Measurements from ENCODE around the gene MEGF10. TPM values are rescaled to one million over a fixed set of nuclear protein-coding genes. Genes with fewer than 3 reads are reported as not detected.

Gene MEGF10
- total RNA-seq, 2 experiments from 2014 or later, result not detected

DNA sequence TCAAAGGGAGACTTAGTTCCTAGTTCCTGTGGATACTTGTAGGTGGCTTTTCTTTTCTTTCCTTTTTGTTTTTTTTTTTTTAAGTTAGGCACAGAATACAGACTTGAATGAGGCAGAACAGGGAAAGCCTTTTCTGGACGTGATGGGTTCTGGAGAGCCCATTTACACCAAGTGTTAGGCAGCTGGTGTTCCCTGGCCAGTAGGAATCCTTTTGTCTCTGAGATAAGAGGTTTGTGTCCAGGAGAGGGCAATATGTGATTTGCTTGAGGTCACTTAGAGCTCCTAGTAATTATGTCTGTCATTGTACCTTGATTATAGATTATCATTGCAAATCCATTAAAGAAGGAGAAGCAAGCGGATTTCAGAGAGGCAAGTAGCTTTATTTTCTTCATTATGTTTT is 9.1 kb downstream of the MEGF10 start:
- H3K79me2 ChIP-seq (ENCODE audit: insufficient read depth, low read depth, low read length), result no peaks in the 10 kb centered on the region
- no peak for TF ChIP-seq EZH2phosphoT487 (IDR thresholded peaks at IDR 0.05; ENCODE audit: borderline replicate concordance, low read depth, low read length)
- TF ChIP-seq, protein P1, sequence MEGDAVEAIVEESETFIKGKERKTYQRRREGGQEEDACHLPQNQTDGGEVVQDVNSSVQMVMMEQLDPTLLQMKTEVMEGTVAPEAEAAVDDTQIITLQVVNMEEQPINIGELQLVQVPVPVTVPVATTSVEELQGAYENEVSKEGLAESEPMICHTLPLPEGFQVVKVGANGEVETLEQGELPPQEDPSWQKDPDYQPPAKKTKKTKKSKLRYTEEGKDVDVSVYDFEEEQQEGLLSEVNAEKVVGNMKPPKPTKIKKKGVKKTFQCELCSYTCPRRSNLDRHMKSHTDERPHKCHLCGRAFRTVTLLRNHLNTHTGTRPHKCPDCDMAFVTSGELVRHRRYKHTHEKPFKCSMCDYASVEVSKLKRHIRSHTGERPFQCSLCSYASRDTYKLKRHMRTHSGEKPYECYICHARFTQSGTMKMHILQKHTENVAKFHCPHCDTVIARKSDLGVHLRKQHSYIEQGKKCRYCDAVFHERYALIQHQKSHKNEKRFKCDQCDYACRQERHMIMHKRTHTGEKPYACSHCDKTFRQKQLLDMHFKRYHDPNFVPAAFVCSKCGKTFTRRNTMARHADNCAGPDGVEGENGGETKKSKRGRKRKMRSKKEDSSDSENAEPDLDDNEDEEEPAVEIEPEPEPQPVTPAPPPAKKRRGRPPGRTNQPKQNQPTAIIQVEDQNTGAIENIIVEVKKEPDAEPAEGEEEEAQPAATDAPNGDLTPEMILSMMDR (conservative IDR thresholded peaks at IDR 0.05; ENCODE audit: low read length), result no peak
- H3K36me3 ChIP-seq (ENCODE audit: insufficient read depth, low read length), result no peaks in the 10 kb centered on the region
- H4K20me1 ChIP-seq (ENCODE audit: insufficient read depth, low read length), result no peaks in the 10 kb centered on the region
- H3K4me3 ChIP-seq (ENCODE audit: low read depth, low read length, poor library complexity, severe bottlenecking), result no peak overlapping the region
- no peaks in the 10 kb centered on the region for H3K4me1 ChIP-seq (ENCODE audit: insufficient read depth, low read length, poor library complexity, severe bottlenecking)
- BruUV-seq (replicated peaks), result no TSS peak
- no peak overlapping the region for H3K4me2 ChIP-seq (ENCODE audit: low read length)
- ChIA-PET CTCF (ENCODE audit: unreplicated experiment) (interaction anchor here (1.0 kb wide), 1 partner anchor 42 kb away, joined by 3 read pairs; no protein-coding TSS in a partner anchor), POLR2A (no interaction called here)
- intact Hi-C loops (cut with micrococcal nuclease; ENCODE audit: unreplicated experiment), result no loop called here
- no peaks in the 10 kb centered on the region for H3K9me3 ChIP-seq (ENCODE audit: low read length)
- no peak overlapping the region for H2AFZ ChIP-seq (ENCODE audit: low read length)
- H3K27ac ChIP-seq (ENCODE audit: low read depth, low read length, poor library complexity, severe bottlenecking), result no peak overlapping the region
- DNase-seq (ENCODE audit: low spot score), result no peak
- no peaks in the 10 kb centered on the region for H3K9me2 ChIP-seq (ENCODE audit: insufficient read depth, low read length)

DNA sequence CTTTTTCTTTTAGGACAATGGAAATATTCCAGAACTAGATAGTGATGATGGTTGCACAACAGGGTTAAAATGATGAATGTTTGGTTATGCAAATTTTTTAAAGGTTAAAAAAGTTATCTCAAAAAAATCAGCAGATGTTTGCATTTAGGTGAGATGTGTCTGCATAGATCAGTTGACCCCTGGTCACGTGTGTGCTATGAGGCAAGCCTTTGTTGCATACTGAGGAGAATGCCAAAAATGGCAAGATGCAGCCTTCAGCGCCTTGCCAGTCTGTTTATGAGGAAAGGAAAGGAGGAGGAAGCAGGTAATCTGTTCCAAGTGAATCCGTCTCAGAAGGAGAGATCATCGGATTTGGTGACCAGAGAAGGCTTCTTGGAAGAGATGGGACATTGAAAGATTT is 11.9 kb downstream of the MEGF10 start:
- Histone ChIP-seq H3K4me1 (ENCODE audit: insufficient read depth, low read length, poor library complexity, severe bottlenecking) (no peaks in the 10 kb centered on the region), H3K27ac (ENCODE audit: low read depth, low read length, poor library complexity, severe bottlenecking) (no peak overlapping the region), H3K79me2 (ENCODE audit: insufficient read depth, low read depth, low read length) (no peaks in the 10 kb centered on the region), H3K36me3 (ENCODE audit: insufficient read depth, low read length) (no peaks in the 10 kb centered on the region), H3K4me2 (ENCODE audit: low read length) (no peak overlapping the region), H2AFZ (ENCODE audit: low read length) (no peak overlapping the region), H4K20me1 (ENCODE audit: insufficient read depth, low read length) (no peaks in the 10 kb centered on the region), H3K9me2 (ENCODE audit: insufficient read depth, low read length) (no peaks in the 10 kb centered on the region), H3K9me3 (ENCODE audit: low read length) (no peaks in the 10 kb centered on the region), H3K4me3 (ENCODE audit: low read depth, low read length, poor library complexity, severe bottlenecking) (no peak overlapping the region)
- TF ChIP-seq, protein P1 (conservative IDR thresholded peaks at IDR 0.05; ENCODE audit: low read length), result no peak
- TF ChIP-seq EZH2phosphoT487 (IDR thresholded peaks at IDR 0.05; ENCODE audit: borderline replicate concordance, low read depth, low read length), result no peak
- intact Hi-C loops (cut with micrococcal nuclease; ENCODE audit: unreplicated experiment), result no loop called here
- POLR2A ChIA-PET, result no interaction called here
- no TSS peak for BruUV-seq (replicated peaks)
- DNase-seq (ENCODE audit: low spot score), result no peak
- CTCF ChIA-PET (ENCODE audit: unreplicated experiment), result no interaction called here

DNA sequence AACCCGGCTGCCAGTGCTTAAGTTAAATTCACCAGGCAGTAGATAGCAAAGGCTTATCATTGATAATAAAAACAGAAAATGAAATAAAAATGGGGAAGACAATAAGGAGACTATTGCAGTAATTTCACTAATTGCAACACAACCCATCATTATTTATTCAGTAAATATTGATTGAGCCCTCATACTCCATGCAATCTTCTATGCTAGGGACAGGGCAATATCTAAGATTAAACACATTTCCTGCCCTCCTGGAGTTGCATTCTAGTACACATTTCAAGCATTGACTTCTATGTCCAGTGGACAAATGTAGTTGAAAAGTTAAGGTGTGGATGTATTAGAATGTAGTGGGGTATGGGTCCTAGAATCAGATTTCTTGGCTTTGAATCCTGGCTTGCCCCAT is 12.8 kb downstream of the MEGF10 start:
- BruUV-seq (replicated peaks), result no TSS peak
- Histone ChIP-seq H3K27ac (ENCODE audit: low read depth, low read length, poor library complexity, severe bottlenecking) (no peak overlapping the region), H3K4me3 (ENCODE audit: low read depth, low read length, poor library complexity, severe bottlenecking) (no peak overlapping the region), H3K9me2 (ENCODE audit: insufficient read depth, low read length) (no peaks in the 10 kb centered on the region), H3K79me2 (ENCODE audit: insufficient read depth, low read depth, low read length) (no peaks in the 10 kb centered on the region), H3K9me3 (ENCODE audit: low read length) (no peaks in the 10 kb centered on the region), H3K36me3 (ENCODE audit: insufficient read depth, low read length) (no peaks in the 10 kb centered on the region), H4K20me1 (ENCODE audit: insufficient read depth, low read length) (no peaks in the 10 kb centered on the region), H3K4me1 (ENCODE audit: insufficient read depth, low read length, poor library complexity, severe bottlenecking) (no peaks in the 10 kb centered on the region), H2AFZ (ENCODE audit: low read length) (no peak overlapping the region), H3K4me2 (ENCODE audit: low read length) (no peak overlapping the region)
- CTCF ChIA-PET (ENCODE audit: unreplicated experiment), result no interaction called here
- intact Hi-C loops (cut with micrococcal nuclease; ENCODE audit: unreplicated experiment), result no loop called here
- TF ChIP-seq, protein P1 (conservative IDR thresholded peaks at IDR 0.05; ENCODE audit: low read length), result no peak
- TF ChIP-seq EZH2phosphoT487 (IDR thresholded peaks at IDR 0.05; ENCODE audit: borderline replicate concordance, low read depth, low read length), result no peak
- DNase-seq (ENCODE audit: low spot score), result no peak
- POLR2A ChIA-PET, result interaction anchor here (0.6 kb wide), 1 partner anchor 678 kb away, joined by 3 read pairs; no protein-coding TSS in a partner anchor

Data from OCI-LY7 (cell line).